OCI-LY3 (cell line): Measurements from ENCODE around the gene OGFR.
"Not testable (repeated sequence)": the region's sequence is repeated elsewhere in the genome, so short reads cannot be mapped to it uniquely, and the experiment has no call there.

Experiments
- H2AFZ ChIP-seq: fragments of 200-600, 300-600 bp; shearing (Covaris generic); 2 replicates; pipeline ENCODE4 v1.6.0; 2014; ENCODE audit warnings: antibody characterized with exemption, low read depth, low read length
- H3K27ac ChIP-seq: fragments of 200-600, 300-600 bp; sonication (generic); 2 replicates; pipeline ENCODE4 v1.5.1; 2014; ENCODE audit warnings: mild to moderate bottlenecking, low read length, moderate library complexity, mixed read lengths
- H3K27me3 ChIP-seq: fragments of 200-600, 300-600 bp; sonication (generic); 2 replicates; pipeline ENCODE4 v1.6.1; 2014; ENCODE audit warnings: low read depth, low read length, mixed read lengths
- H3K36me3 ChIP-seq: fragments of 200-600, 300-600 bp; sonication (generic); replicated peaks from 2 replicates; pipeline ENCODE3; 2014; ENCODE audit warnings: low read depth, low read length, mixed read lengths
- H3K4me1 ChIP-seq: fragments of 300-600, 200-600 bp; sonication (generic); 2 replicates; pipeline ENCODE4 v1.6.1; 2014; ENCODE audit warnings: low read length, mixed read lengths
- H3K4me2 ChIP-seq: fragments of 200-600, 300-600 bp; sonication (generic); 2 replicates; pipeline ENCODE4 v1.6.1; 2014; ENCODE audit warnings: low read length, mixed read lengths
- H3K4me3 ChIP-seq: fragments of 300-600, 200-600 bp; sonication (generic); 2 replicates; pipeline ENCODE4 v1.5.1; 2014; ENCODE audit warnings: antibody characterized with exemption, mild to moderate bottlenecking, low read length, moderate library complexity
- H3K79me2 ChIP-seq: fragments of 300-600, 200-600 bp; shearing (Covaris generic); 2 replicates; pipeline ENCODE4 v1.6.1; 2014; ENCODE audit warnings: mild to moderate bottlenecking, low read length, mixed read lengths
- H3K9ac ChIP-seq: fragments of 300-600, 200-600 bp; shearing (Covaris generic); 2 replicates; pipeline ENCODE4 v1.6.0; 2014; ENCODE audit warnings: mild to moderate bottlenecking, low read length, moderate library complexity
- H3K9me3 ChIP-seq: fragments of 200-600, 300-600 bp; shearing (Covaris generic); 2 replicates; pipeline ENCODE4 v1.6.1; 2014; ENCODE audit warnings: low read length, mixed read lengths; ENCODE audit not compliant: insufficient read depth
- H4K20me1 ChIP-seq: fragments of 200-600, 300-600 bp; sonication (generic); 2 replicates; pipeline ENCODE4 v1.6.1; 2016; ENCODE audit warnings: low read length, mixed read lengths; ENCODE audit not compliant: insufficient read depth
- EZH2phosphoT487 ChIP-seq: fragments of 200-600 bp; shearing (Covaris generic); IDR thresholded peaks from 2 replicates; pipeline ENCODE4 v1.6.1; 2018; ENCODE audit warnings: antibody characterized with exemption, mixed run types, low read depth
- TF ChIP-seq, protein P1 (sequence below): fragments of 200-600, 300-600 bp; sonication (generic); IDR thresholded peaks from 2 replicates; pipeline ENCODE4 v1.5.1; 2014; ENCODE audit warnings: antibody characterized with exemption, low read length, low read depth

OGFR gene

DNA sequence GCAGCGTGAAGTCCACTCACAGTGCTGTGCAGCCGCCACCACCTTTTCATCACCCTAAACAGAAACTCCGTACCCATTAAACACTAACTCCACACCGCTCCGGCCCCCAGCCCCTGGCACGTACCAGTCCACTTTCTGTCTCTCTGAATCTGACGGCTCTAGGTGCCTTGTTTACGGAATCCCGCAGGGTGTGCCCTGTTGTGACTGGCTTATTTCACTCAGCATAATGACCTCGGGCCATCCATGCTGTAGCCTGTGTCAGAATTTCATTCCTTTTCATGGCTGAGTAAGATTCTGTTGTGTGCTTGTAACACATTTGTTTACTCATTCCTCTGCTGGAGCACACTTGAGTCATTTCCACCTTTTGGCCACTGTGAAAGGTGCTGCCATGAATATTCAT is 39.0 kb downstream of the OGFR start:
- no peaks in the 10 kb centered on the region for H3K27me3 ChIP-seq
- H4K20me1 ChIP-seq: peaks cover 25% of the 10 kb centered on the region
- TF ChIP-seq, protein P1, sequence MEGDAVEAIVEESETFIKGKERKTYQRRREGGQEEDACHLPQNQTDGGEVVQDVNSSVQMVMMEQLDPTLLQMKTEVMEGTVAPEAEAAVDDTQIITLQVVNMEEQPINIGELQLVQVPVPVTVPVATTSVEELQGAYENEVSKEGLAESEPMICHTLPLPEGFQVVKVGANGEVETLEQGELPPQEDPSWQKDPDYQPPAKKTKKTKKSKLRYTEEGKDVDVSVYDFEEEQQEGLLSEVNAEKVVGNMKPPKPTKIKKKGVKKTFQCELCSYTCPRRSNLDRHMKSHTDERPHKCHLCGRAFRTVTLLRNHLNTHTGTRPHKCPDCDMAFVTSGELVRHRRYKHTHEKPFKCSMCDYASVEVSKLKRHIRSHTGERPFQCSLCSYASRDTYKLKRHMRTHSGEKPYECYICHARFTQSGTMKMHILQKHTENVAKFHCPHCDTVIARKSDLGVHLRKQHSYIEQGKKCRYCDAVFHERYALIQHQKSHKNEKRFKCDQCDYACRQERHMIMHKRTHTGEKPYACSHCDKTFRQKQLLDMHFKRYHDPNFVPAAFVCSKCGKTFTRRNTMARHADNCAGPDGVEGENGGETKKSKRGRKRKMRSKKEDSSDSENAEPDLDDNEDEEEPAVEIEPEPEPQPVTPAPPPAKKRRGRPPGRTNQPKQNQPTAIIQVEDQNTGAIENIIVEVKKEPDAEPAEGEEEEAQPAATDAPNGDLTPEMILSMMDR: no peak
- TF ChIP-seq EZH2phosphoT487: no peak
- H3K4me2 ChIP-seq: no peak overlapping the region
- no peaks in the 10 kb centered on the region for H3K9me3 ChIP-seq
- no peak overlapping the region for H2AFZ ChIP-seq
- H3K9ac ChIP-seq: no peak overlapping the region
- H3K79me2 ChIP-seq: peaks cover 25% of the 10 kb centered on the region
- peaks cover 7% of the 10 kb centered on the region for H3K4me1 ChIP-seq
- no peak overlapping the region for H3K4me3 ChIP-seq
- H3K36me3 ChIP-seq: peaks cover 54% of the 10 kb centered on the region
- no peak overlapping the region for H3K27ac ChIP-seq

DNA sequence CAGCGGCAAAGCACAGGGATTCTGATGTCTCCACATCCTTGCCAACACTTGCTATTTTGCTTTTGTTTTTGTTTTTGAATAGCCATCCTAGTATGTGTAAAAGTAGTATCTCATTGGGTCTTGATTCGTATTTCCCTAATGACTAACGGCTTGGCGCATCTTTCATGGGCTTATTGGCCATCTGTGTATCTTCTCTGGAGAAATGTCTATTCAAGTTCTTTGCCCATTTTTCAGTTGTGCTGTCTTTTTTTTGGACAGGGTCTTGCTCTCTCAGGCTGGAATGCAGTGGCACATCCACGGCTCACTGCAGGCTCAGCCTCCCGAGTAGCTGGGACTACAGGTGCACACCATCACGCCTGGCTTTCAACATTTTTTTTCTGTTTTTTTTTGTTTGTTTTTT is 39.5 kb downstream of the OGFR start:
- Histone ChIP-seq H2AFZ (no peak overlapping the region), H3K9ac (no peak overlapping the region), H3K27ac (no peak overlapping the region), H3K36me3 (peaks cover 56% of the 10 kb centered on the region), H3K9me3 (no peaks in the 10 kb centered on the region), H3K4me3 (no peak overlapping the region), H3K4me2 (no peak overlapping the region), H3K27me3 (no peaks in the 10 kb centered on the region), H4K20me1 (peaks cover 29% of the 10 kb centered on the region), H3K79me2 (peaks cover 31% of the 10 kb centered on the region), H3K4me1 (peaks cover 3% of the 10 kb centered on the region)
- TF ChIP-seq, protein P1: no peak
- no peak for TF ChIP-seq EZH2phosphoT487

DNA sequence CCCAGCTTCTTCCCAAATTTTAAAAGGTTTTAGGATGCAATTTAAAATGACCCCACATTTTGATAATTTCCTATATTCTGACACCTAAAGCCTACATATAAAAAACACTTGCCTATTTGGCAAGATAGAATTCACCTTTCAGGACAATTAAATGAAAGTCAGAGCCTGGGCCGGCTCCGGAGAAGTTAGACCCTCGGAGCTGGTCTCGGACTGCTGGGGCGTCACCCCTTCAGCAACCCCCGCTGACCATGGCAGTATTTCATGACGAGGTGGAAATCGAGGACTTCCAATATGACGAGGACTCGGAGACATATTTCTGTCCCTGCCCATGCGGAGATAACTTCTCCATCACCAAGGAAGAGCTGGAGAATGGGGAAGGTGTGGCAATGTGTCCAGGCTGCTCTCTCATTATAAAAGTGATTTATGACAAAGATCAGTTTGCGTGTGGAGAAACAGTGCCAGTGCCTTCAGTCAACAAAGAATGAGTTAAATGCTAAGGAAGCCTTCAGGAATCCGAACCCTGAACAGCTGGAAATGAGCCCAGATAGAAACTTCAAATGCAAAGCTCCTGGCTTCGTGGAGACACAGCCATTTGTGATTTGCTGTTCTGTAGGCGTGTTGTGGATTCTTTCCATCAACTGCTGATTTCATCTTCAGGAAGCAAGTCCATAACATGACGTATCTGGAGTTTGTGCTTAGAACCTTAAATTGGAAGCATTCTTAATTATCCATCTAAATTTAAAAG is 41.0 kb downstream of the OGFR start:
- Histone ChIP-seq H3K9me3 (no peaks in the 10 kb centered on the region), H3K4me3 (no peak overlapping the region), H3K27ac (no peak overlapping the region), H4K20me1 (peaks cover 42% of the 10 kb centered on the region), H3K4me2 (no peak overlapping the region), H2AFZ (no peak overlapping the region), H3K4me1 (peaks cover 6% of the 10 kb centered on the region), H3K79me2 (peaks cover 45% of the 10 kb centered on the region), H3K36me3 (peaks cover 62% of the 10 kb centered on the region), H3K9ac (no peak overlapping the region), H3K27me3 (no peaks in the 10 kb centered on the region)
- TF ChIP-seq EZH2phosphoT487: no peak
- TF ChIP-seq, protein P1: no peak

DNA sequence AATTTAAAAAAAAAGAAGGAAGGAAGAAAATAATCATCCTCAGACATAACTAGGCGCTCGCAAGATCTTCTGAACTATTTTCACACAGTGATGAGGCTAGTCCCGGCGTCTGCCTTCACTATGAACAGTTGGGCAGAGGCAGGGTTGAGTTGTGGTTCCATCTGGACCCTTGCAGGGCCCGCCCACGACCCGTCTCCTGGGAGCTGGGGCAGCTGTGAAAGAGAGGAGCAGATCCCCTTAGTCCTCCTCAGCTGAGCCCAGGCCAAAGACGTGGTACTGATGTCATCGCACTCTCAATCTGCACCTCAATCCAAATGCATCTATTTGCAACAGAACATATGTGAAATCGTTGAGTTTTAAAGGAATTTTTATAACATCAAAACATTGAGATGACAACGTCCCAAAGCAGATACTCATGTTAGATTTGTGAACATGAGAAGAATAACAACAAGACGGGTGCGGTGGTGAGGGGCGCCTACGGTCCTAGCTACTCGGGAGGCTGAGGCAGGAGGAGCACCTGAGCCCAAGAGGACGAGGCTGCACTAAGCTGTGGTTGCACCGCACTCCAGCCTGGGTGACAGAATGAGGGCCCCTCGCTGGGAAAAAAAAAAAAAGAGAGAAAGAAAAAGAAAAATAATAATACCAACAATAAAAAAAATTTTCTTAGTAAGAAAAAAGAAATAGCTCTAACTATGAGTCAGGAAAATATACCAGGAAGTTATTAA is 41.7 kb downstream of the OGFR start:
- H4K20me1 ChIP-seq: peaks cover 49% of the 10 kb centered on the region
- peaks cover 9% of the 10 kb centered on the region for H3K4me1 ChIP-seq
- H3K4me2 ChIP-seq: no peak overlapping the region
- no peak overlapping the region for H3K9ac ChIP-seq
- no peaks in the 10 kb centered on the region for H3K27me3 ChIP-seq
- H3K4me3 ChIP-seq: no peak overlapping the region
- no peak overlapping the region for H3K27ac ChIP-seq
- TF ChIP-seq, protein P1: no peak
- TF ChIP-seq EZH2phosphoT487: no peak
- H2AFZ ChIP-seq: no peak overlapping the region
- H3K79me2 ChIP-seq: peaks cover 52% of the 10 kb centered on the region
- peaks cover 62% of the 10 kb centered on the region for H3K36me3 ChIP-seq
- no peaks in the 10 kb centered on the region for H3K9me3 ChIP-seq

DNA sequence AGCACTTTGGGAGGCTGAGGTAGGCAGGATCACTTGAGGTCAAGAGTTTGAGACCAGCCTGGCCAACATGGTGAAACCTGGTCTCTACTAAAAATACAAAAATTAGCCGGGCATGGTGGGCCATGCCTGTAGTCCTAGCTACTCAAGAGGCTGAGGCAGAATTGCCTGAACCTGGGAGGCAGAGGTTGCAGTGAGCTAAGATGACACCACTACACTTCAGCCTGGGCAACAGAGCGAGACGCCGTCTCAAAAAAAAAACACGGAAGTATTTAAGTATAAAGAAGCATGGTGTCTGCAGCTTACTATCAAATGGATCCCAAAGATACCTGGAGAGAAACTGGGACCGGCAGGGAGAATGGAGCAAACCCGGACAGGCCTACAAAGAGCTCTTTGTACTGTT is 44.3 kb downstream of the OGFR start:
- Histone ChIP-seq H4K20me1 (peaks cover 74% of the 10 kb centered on the region), H3K27ac (peak overlapping the region; percentile 21; the same call in 1 of the 2 replicates), H3K4me1 (peaks cover 12% of the 10 kb centered on the region), H3K36me3 (peaks cover 78% of the 10 kb centered on the region), H3K79me2 (peaks cover 78% of the 10 kb centered on the region)
- H3K4me2 ChIP-seq, H3K9ac ChIP-seq, H2AFZ ChIP-seq, H3K4me3 ChIP-seq, H3K27me3 ChIP-seq, H3K9me3 ChIP-seq: not testable (repeated sequence)
